ENCODE results near the gene GIMAP5. TPM values are rescaled to one million over a fixed set of nuclear protein-coding genes. Genes with fewer than 3 reads are reported as not detected.

The GIMAP5 gene
- total RNA-seq, 2 donors from 2014 or later: 35.9 to 55.0 TPM

GRCh38 chr7:150719960-150720891 is 17.0 kb upstream of the GIMAP5 start:
- Histone ChIP-seq H3K9me3 (no peaks in the 10 kb centered on the region), H3K27ac (no peak overlapping the region), H3K36me3 (no peaks in the 10 kb centered on the region), H3K4me1 (ENCODE audit: control insufficient read depth in 1 of 2, low read depth in 2 of 2) (peaks cover 0 to 4% of the 10 kb centered on the region in 2 donors), H3K27me3 (replicated peaks; ENCODE audit: insufficient read depth) (no peaks in the 10 kb centered on the region), H3K4me3 (no peak overlapping the region)
- no peak for ATAC-seq (ENCODE audit: insufficient number of reproducible peaks, low FRiP score, low read depth)
- DNase-seq (ENCODE audit: low spot score): no peak
- TF ChIP-seq, protein P1, sequence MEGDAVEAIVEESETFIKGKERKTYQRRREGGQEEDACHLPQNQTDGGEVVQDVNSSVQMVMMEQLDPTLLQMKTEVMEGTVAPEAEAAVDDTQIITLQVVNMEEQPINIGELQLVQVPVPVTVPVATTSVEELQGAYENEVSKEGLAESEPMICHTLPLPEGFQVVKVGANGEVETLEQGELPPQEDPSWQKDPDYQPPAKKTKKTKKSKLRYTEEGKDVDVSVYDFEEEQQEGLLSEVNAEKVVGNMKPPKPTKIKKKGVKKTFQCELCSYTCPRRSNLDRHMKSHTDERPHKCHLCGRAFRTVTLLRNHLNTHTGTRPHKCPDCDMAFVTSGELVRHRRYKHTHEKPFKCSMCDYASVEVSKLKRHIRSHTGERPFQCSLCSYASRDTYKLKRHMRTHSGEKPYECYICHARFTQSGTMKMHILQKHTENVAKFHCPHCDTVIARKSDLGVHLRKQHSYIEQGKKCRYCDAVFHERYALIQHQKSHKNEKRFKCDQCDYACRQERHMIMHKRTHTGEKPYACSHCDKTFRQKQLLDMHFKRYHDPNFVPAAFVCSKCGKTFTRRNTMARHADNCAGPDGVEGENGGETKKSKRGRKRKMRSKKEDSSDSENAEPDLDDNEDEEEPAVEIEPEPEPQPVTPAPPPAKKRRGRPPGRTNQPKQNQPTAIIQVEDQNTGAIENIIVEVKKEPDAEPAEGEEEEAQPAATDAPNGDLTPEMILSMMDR (IDR thresholded peaks at IDR 0.05): no peak

- TF ChIP-seq, protein P1 (IDR thresholded peaks at IDR 0.05): no peak
- ATAC-seq (ENCODE audit: insufficient number of reproducible peaks, low FRiP score, low read depth) (no peak), DNase-seq (ENCODE audit: low spot score) (no peak)
- H3K9me3 ChIP-seq: no peaks in the 10 kb centered on the region
- no peaks in the 10 kb centered on the region for H3K27me3 ChIP-seq (replicated peaks; ENCODE audit: insufficient read depth)
- no peak overlapping the region for H3K27ac ChIP-seq
- no peak overlapping the region for H3K4me3 ChIP-seq
- peaks cover 0 to 4% of the 10 kb centered on the region in 2 donors for H3K4me1 ChIP-seq (ENCODE audit: control insufficient read depth in 1 of 2, low read depth in 2 of 2)
- H3K36me3 ChIP-seq: no peaks in the 10 kb centered on the region
These were observed 15.2 kb upstream of the GIMAP5 start for GRCh38 chr7:150721970-150722373.

GRCh38 chr7:150722431-150722931 is 14.7 kb upstream of the GIMAP5 start:
- Histone ChIP-seq H3K4me3 (no peak overlapping the region), H3K27ac (no peak overlapping the region), H3K9me3 (no peaks in the 10 kb centered on the region), H3K36me3 (no peaks in the 10 kb centered on the region), H3K27me3 (replicated peaks; ENCODE audit: insufficient read depth) (no peaks in the 10 kb centered on the region), H3K4me1 (ENCODE audit: control insufficient read depth in 1 of 2, low read depth in 2 of 2) (peaks cover 0 to 4% of the 10 kb centered on the region in 2 donors)
- no peak for ATAC-seq (ENCODE audit: insufficient number of reproducible peaks, low FRiP score, low read depth)
- TF ChIP-seq, protein P1 (IDR thresholded peaks at IDR 0.05): no peak
- DNase-seq (ENCODE audit: low spot score): no peak

DNA sequence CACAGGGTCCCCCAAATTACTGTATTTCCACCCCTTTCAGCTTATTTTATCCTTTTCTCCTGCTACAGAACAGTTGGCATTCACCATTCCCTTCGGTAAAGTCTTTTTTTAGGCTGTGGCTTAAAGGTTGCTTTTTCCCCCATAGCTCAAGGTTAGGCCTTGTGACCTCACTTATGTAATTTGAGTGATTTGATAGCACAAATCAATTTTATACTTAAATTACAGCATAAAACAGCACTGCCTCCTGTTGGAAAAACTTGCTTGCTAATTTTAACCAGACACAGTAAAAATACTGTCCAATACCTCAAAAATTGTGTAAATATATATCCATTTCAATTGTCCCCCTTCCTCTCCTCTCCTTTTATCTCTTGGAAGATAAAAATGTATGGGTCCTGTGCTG is 13.8 kb upstream of the GIMAP5 start:
- Histone ChIP-seq H3K9me3 (peaks cover 3% of the 10 kb centered on the region), H3K27ac (no peak overlapping the region), H3K27me3 (replicated peaks; ENCODE audit: insufficient read depth) (no peaks in the 10 kb centered on the region), H3K36me3 (no peaks in the 10 kb centered on the region), H3K4me3 (no peak overlapping the region), H3K4me1 (ENCODE audit: control insufficient read depth in 1 of 2, low read depth in 2 of 2) (peaks cover 0 to 4% of the 10 kb centered on the region in 2 donors)
- DNase-seq (ENCODE audit: low spot score): no peak
- ATAC-seq (ENCODE audit: insufficient number of reproducible peaks, low FRiP score, low read depth): no peak
- TF ChIP-seq, protein P1 (IDR thresholded peaks at IDR 0.05): no peak

- no peak for DNase-seq (ENCODE audit: low spot score)
- Histone ChIP-seq H3K4me1 (ENCODE audit: control insufficient read depth in 1 of 2, low read depth in 2 of 2) (no peaks in the 10 kb centered on the region), H3K36me3 (no peaks in the 10 kb centered on the region), H3K27me3 (replicated peaks; ENCODE audit: insufficient read depth) (no peaks in the 10 kb centered on the region), H3K4me3 (no peak overlapping the region), H3K9me3 (peaks cover 7% of the 10 kb centered on the region), H3K27ac (no peak overlapping the region)
- TF ChIP-seq, protein P1 (IDR thresholded peaks at IDR 0.05): no peak
- no peak for ATAC-seq (ENCODE audit: insufficient number of reproducible peaks, low FRiP score, low read depth)
These were observed 9.8 kb upstream of the GIMAP5 start for GRCh38 chr7:150727381-150727780.
